Esophagus squamous epithelium (tissue), 4 donors: ENCODE results near the gene DNTT.

Experiments
- POLR2A ChIP-seq, 4 donors: fragments of 450-650 bp; IDR thresholded peaks; one replicate each; pipeline ENCODE4 v1.6.1; 2017; ENCODE audit warnings: antibody characterized with exemption in 4 of 4, mild to moderate bottlenecking in 4 of 4, moderate library complexity in 3 of 4
- TF ChIP-seq, protein P1 (sequence below), 6 experiments: fragments of 450-650 bp in 4 of 6; fragments of 200-600 bp in 2 of 6; sonication (generic) in 2 of 6; IDR thresholded peaks; one replicate each; pipeline ENCODE4 v1.5.1; 2016 to 2019; ENCODE audit warnings: antibody characterized with exemption in 6 of 6, mild to moderate bottlenecking in 4 of 6, moderate library complexity in 4 of 6

DNA sequence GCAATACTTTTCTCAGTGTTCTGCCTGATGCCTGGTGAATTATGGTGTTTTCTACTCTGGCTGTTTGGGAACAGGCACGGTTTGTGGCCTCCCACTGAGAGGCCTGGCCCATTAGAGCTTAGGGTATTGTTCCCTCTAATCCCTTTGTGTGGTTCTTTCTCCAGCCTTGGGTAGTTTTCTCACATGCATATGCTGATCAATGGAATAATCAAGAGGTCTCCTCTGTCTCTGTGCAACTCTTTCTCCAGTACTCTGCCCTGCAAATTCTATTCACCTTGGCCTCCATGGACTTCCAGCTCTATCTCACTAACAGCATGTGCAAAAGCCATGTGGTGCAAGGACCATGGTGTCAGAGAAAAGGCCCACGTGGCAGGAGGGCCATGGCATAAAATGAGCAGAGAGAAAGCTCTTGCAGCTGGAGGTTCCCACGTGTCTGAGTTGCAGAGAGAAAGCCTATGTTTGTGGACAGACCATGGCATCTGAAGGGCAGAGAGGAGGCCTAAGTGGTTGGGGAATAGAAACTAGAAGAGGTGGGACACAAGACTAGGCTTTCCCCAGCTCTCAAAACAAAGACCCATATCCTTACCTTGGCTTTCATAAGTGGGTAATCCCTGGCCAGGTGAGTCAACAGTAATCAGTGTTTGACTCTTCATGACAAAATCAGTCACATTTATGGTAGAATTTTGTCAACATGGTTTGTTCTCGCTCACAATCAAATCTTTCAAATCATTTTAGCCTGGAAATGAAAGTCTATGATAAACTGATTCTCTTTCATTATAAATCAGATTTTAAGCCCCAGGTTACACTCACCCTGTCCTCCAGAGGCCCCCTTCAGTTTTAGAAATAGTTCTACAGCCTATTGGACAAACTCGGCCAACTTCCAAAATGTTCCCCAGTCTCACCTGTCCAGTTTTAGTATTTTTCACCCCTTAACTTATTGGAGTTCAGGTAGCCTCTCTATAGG, 37.3 kb downstream of the DNTT start:
- TF ChIP-seq POLR2A (IDR thresholded peaks at IDR 0.05), result no peak
- TF ChIP-seq, protein P1, sequence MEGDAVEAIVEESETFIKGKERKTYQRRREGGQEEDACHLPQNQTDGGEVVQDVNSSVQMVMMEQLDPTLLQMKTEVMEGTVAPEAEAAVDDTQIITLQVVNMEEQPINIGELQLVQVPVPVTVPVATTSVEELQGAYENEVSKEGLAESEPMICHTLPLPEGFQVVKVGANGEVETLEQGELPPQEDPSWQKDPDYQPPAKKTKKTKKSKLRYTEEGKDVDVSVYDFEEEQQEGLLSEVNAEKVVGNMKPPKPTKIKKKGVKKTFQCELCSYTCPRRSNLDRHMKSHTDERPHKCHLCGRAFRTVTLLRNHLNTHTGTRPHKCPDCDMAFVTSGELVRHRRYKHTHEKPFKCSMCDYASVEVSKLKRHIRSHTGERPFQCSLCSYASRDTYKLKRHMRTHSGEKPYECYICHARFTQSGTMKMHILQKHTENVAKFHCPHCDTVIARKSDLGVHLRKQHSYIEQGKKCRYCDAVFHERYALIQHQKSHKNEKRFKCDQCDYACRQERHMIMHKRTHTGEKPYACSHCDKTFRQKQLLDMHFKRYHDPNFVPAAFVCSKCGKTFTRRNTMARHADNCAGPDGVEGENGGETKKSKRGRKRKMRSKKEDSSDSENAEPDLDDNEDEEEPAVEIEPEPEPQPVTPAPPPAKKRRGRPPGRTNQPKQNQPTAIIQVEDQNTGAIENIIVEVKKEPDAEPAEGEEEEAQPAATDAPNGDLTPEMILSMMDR (IDR thresholded peaks at IDR 0.05), result no peak
